ENCODE measurements around the gene IGF1R.

IGF1R gene

GRCh38 chr15:98927022-98927421 lies 278.7 kb downstream of the IGF1R start:
- no peak for DNase-seq

GRCh38 chr15:98927996-98928395 lies 279.7 kb downstream of the IGF1R start:
- no peak for DNase-seq

GRCh38 chr15:98930576-98930975 lies 282.2 kb downstream of the IGF1R start:
- no peak for DNase-seq

DNA sequence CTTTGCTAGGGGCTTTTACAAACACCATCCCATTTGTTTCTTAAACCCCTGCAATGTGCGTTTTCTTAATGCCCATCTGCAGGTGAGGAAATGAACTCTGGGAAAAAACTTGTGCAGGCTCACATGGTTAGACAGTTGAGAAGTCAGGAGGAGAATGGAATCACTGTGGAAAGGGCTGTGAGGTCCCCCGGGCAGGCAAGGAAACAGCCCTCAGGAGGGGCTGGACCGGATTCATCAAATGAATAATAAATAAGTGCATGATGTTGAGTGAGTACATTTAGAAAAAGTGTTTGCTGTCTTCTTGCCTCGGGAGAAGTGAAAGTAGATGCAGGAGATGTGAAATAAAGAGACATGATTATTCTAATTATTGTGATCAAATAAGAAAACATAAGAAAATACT lies 282.7 kb downstream of the IGF1R start:
- no peak for DNase-seq

GRCh38 chr15:98933406-98933805 lies 285.1 kb downstream of the IGF1R start:
- DNase-seq: no peak

GRCh38 chr15:98935736-98936135 lies 287.4 kb downstream of the IGF1R start:
- DNase-seq: no peak

DNA sequence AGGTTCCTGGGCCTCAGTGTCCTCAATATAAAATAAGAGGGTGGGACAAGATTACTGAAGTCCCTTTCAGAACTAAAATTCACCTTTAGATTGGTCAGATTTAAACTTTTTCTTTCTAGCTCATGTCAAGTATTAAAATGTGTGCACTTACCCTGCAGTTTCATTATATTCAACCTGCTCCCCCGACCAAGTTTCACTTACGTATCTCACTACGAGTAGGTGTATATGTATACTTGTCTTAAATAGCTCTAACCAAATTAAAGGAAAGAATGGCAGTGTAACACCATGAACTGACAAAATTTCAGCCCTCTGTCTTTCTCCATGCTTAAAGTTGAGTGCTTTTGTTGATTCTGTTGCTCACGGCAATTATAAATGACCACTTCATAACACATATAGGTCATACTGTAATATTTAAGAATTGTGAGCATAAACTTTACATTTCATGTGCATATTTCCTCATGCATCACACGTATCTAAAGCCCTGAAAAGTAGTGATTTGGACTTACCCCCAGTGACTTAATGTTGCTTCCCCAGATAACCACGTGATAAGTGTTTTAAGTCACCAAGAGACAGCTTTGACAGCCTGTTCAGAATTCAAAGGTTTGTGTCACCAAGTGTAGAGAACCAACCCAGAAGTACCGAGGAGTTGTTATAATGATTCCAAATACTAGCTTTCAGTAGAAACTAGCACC lies 289.2 kb downstream of the IGF1R start:
- no peak for DNase-seq

DNA sequence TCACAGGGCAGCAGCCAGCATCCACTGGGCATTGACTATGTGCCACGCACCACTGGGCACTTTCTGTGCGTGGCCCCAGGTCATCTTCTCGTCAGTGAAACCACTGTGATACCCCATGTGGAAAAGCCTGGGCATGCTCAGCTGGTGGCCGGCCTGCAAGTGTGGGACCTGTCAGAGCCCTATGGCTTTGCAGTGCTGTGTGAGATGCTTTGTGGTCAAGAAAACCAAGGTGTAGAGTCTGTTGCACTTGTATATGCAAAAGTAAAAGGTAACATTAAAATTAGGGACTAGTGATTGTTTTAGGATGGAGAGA lies 289.7 kb downstream of the IGF1R start:
- no peak for DNase-seq

GRCh38 chr15:98938799-98939198 lies 290.5 kb downstream of the IGF1R start:
- DNase-seq: no peak

- DNase-seq: no peak
Measured at GRCh38 chr15:98939311-98940080, 291.2 kb downstream of the IGF1R start.

DNA sequence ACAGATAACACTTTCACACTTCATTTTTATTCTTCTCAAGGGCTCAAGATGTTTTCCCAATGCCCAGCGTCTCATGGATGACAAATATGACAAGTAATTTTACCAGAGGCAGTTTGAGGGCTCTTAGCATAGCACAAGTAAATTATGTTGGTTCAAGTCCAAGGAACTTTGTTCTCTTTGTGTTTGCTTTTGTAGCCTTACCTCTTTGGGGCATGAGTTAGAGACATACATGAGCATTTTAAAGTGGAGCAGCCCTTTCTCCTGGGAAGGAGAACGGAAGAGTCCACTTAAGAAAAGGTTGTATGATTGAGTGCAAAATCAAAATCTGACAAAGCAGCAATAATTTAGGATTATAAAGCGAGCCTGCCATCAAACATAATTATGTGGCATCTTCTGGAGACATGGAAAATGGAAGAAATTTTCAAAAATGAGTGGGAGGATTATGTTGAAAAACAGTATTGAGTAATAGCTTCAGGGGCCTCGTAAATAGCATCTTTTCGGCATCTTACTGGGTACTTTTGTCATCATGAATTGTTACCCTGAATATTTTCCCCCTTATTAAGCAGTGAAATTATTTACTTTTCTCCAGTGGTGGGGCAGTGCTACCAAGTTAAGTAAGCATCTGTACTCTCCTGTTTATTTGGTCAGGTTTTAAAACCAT lies 293.4 kb downstream of the IGF1R start:
- no peak for DNase-seq

DNA sequence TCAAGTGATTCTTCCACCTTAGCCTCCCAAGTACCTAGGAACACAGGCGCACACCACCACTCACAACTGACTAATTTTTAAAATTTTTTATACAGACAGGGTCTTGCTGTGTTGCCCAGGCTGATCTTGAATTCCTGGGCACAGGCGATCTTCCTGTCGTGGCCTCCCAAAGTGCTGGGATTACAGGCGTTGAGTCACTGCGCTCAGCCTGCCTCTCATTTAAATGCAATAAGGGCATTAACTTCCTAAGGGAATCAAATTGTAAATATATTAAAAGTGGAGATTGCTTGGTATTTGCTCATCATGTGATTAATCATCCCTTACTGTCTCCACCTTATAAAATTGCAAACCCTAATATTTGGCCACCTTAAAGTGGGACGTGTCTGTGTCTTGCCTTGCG lies 294.1 kb downstream of the IGF1R start:
- no peak for DNase-seq

DNA sequence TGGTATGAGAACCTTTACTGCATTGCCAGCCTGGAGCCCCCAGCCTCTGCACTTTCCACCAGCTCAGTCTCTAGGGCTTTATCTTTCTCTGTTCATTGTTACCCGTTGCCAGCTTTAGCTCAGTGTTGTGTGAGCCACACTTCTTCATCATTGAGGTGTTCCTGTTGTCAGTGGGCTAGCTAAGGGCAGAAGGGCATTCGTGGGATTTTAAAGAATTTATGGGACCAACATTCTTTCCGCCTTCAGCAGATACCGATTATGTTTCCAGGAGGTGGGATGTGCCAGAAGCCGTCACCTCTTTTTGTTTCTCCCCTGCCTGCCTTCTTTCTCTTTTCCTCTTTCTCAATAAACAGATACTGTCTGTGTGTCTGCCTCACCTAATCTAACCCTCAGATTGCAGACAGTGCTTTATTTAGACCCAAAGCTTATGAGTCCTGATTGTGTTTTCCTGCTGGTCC lies 294.7 kb downstream of the IGF1R start:
- DNase-seq: no peak

DNA sequence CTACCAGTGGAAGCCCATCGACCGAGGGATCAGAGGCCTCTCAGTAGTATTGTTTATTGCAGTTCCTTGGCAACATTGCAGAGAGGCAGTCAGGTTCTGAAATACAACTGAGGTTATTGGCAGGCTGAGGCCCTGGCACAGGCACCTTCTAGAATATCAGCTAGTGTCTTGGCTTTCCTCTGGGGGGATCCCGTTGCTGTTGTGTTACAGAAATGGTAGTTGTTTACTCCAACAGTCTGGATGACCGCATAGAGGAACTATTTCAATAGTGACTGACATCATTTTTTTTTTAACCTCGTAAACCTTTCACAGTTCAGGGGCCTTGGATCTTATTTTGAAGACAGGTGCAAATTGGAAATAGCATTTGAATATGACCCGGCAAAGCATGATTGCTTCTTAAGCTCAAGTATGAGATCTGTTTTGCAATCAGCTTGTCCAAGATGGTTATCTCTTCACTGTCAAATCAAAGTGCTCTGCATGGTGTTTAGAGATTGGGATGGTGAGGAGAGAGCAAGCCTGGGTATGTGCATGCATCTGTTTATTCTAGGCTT lies 295.3 kb downstream of the IGF1R start:
- no peak for DNase-seq

DNA sequence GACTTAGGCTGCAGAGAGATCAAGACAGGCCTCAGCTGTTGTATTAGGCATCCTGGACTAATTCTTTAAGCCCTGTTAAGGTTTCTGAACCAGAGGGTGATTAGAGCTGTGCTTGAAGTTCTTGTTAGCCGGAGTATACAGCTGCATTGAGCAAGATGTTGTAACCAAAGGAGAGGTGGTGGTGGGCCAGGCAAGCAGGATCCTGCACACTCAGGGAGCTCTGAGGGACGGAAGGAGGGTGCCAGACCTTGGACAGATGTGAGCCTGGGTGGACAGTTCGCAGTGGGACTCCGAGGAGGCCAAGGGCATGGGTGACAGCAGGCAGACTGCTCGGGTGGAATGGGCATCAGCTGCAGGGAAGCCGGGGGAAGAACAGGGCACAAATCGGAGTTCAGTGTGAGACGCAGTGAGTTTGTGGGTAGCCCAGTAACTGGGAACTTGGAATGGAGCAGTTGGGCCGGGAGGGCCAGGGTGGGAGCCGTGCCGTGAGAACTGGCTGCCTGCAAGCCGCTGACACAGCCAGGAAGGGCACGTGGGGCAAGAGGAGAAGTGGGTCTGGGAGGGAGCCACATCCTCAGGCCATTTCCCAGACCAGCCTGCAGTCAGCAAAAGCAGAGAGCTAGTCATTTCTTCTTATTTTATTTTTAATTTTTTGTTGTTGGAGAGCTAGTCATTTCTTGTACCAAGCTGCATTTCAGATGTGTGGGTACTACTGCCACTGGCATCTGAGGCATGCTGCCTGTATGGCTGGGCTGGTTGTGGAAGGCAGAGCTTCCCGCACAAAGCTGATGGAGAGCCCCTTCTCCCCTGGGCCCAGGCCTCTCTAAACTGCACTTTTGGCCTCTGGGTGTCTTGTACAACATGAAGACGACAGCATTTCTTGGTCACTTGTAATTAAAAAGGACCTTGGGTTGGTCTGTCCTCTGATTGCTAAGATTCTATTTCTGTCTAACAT lies 298.2 kb downstream of the IGF1R start:
- no peak for DNase-seq

GRCh38 chr15:98948456-98948855 lies 300.1 kb downstream of the IGF1R start:
- DNase-seq: no peak

GRCh38 chr15:98948941-98949340 lies 300.6 kb downstream of the IGF1R start:
- no peak for DNase-seq

GRCh38 chr15:98949624-98950023 lies 301.3 kb downstream of the IGF1R start:
- DNase-seq: no peak

DNA sequence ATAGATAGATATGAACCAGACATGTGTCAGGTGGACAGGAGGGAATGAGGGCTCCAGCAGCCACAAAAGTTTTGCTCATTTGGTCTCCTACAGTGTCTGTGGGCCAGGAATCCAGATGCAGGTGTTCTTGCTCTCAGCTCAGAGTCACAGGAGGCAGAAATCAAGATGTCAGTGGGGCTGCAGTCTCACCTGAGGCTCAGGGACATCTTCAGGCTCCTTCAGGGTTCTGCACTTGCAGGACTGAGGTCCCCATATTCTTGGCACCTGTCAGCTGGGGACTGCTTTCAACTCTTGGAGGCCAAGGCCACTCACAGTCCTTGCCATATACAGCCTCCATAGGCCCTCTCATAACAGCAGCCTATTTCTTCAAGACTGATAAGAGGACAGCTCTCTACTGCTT lies 301.9 kb downstream of the IGF1R start:
- no peak for DNase-seq

DNA sequence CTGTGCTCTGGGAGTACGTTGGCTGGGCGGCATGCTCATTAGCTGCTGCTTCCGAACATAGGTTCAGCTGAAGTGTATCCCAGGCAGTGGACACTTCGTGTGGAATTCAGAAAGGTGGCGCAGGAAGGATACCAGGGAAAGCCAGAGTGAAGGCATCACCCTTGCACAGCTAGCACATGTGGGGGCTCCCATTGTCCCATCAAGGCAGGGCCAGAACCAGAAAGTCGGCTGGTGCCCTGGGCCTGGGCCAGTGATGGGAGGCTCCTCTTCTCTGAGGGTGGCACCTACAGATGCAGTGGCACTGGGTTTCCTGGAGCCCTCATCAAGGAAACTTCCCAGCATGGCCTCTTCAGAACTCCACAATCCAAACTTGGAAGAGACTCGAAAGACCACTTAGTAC lies 302.7 kb downstream of the IGF1R start:
- no peak for DNase-seq

GRCh38 chr15:98951493-98952320 lies 303.4 kb downstream of the IGF1R start:
- no peak for DNase-seq

DNA sequence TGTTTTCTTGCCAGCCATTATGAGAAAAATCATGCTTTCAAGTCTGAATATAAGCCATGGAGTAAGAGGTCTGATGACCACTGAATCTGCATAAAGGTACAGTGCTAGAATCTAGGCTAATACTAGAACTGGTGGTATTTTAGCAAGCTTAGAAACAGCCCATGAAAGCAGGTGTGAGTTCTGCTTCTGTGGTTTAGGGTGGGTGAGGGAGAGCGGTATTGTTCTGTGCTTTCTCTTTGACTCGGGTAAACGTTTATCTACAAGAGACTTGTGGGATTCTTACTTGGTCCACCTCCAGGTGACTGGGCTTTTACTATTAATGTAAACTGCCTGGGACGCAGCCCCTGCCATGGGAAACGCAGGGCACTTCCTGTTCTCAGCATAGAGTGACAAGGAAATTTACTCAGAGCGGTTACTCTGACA lies 304.1 kb downstream of the IGF1R start:
- DNase-seq: no peak

All from NCI-H2029 (cell line).